Mesendoderm (in vitro differentiated cells): ENCODE data around the gene SKOR1.

ENCODE experiments used
- DNase-seq: peaks from one replicate; pipeline ENCODE4 v3.0.0; 2013
- H2AK5ac ChIP-seq: 2 replicates; pipeline ENCODE4 v1.6.1; 2013; ENCODE audit warnings: low read length, inconsistent platforms
- H2BK120ac ChIP-seq: 2 replicates; pipeline ENCODE4 v1.6.1; 2013; ENCODE audit warnings: low read depth, mild to moderate bottlenecking, low read length, moderate library complexity, mixed read lengths
- H2BK15ac ChIP-seq: replicated peaks from 2 replicates; pipeline ENCODE4 v1.6.1; 2013; ENCODE audit warnings: low read depth, mild to moderate bottlenecking, moderate library complexity
- H2BK5ac ChIP-seq: 2 replicates; pipeline ENCODE4 v1.6.1; 2013; ENCODE audit warnings: low read length, inconsistent platforms
- H3K18ac ChIP-seq: 2 replicates; pipeline ENCODE4 v1.6.1; 2013; ENCODE audit warnings: mild to moderate bottlenecking, low read length, mixed read lengths
- H3K23ac ChIP-seq: one replicate; pipeline ENCODE4 v1.6.1; 2013; ENCODE audit warnings: low read length
- H3K27ac ChIP-seq: 2 replicates; pipeline ENCODE4 v1.5.1; 2013; ENCODE audit warnings: low read depth, mild to moderate bottlenecking, inconsistent platforms, low read length, moderate library complexity
- H3K27me3 ChIP-seq: 2 replicates; pipeline ENCODE4 v1.6.1; 2013; ENCODE audit warnings: low read length, control low read depth, mild to moderate bottlenecking, inconsistent platforms; ENCODE audit not compliant: insufficient read depth, poor library complexity
- H3K36me3 ChIP-seq: 2 replicates; pipeline ENCODE4 v1.6.1; 2013; ENCODE audit warnings: low read length, inconsistent platforms; ENCODE audit not compliant: control insufficient read depth, insufficient read depth
- H3K4ac ChIP-seq: one replicate; pipeline ENCODE4 v1.6.1; 2013; ENCODE audit warnings: low read depth, mild to moderate bottlenecking, low read length, moderate library complexity
- H3K4me1 ChIP-seq: 2 replicates; pipeline ENCODE4 v1.6.1; 2013; ENCODE audit warnings: low read depth, low read length, inconsistent platforms; ENCODE audit not compliant: control insufficient read depth
- H3K4me2 ChIP-seq: 2 replicates; pipeline ENCODE4 v1.6.1; 2013; ENCODE audit warnings: low read length
- H3K4me3 ChIP-seq: 2 replicates; pipeline ENCODE4 v1.5.1; 2013; ENCODE audit warnings: mild to moderate bottlenecking, low read length
- H3K56ac ChIP-seq: one replicate; pipeline ENCODE4 v1.6.1; 2013; ENCODE audit warnings: low read length
- H3K79me1 ChIP-seq: 2 replicates; pipeline ENCODE4 v1.6.1; 2013; ENCODE audit warnings: low read length, inconsistent platforms
- H3K79me2 ChIP-seq: 2 replicates; pipeline ENCODE4 v1.6.1; 2013; ENCODE audit warnings: mild to moderate bottlenecking, low read length; ENCODE audit not compliant: control insufficient read depth, insufficient read depth
- H3K9ac ChIP-seq: 2 replicates; pipeline ENCODE4 v1.6.1; 2013; ENCODE audit warnings: low read length, inconsistent platforms
- H4K5ac ChIP-seq: one replicate; pipeline ENCODE4 v1.6.1; 2013; ENCODE audit warnings: low read length
- H4K8ac ChIP-seq: one replicate; pipeline ENCODE4 v1.6.1; 2013; ENCODE audit warnings: low read depth, mild to moderate bottlenecking, control low read depth, low read length, moderate library complexity
- WGBS: extraction: QIAGEN DNeasy Blood & Tissue Kit; methylation state at CpG from one replicate; pipeline ENCODE4 v1.1.7; 2013; ENCODE audit warnings: low lambda C conversion rate, missing lambda C conversion rate; ENCODE audit not compliant: insufficient coverage; ENCODE audit errors: extremely low coverage; 5-methylcytosine and 5-hydroxymethylcytosine counted together

SKOR1 gene

DNA sequence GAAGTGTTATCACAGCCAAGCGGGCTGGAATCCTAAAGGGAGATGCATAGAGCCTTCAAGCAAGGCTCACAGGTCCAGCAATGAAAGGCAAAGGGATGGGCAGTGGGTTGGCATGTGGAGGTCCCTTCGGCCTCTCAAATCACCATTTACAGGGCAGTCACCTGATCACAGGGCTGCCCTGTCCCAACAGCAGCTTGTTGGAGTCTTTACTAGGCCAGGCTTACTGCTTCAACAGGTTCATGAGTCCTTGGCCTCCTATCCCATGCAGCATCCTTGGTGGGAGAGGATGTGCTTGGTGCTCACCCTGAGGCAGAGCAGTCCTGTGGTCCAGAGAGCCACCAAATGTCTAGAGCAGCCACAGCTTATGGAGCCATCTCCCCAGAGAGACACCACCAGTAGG lies 24.2 kb upstream of the SKOR1 start:
- no peak overlapping the region for H3K27ac ChIP-seq
- no peak overlapping the region for H2AK5ac ChIP-seq
- no peak overlapping the region for H3K18ac ChIP-seq
- no peak overlapping the region for H3K56ac ChIP-seq
- no peaks in the 10 kb centered on the region for H3K27me3 ChIP-seq
- no peak overlapping the region for H3K4me3 ChIP-seq
- no peaks in the 10 kb centered on the region for H3K79me1 ChIP-seq
- no peaks in the 10 kb centered on the region for H3K36me3 ChIP-seq
- H3K4ac ChIP-seq = no peak overlapping the region
- no peak overlapping the region for H2BK15ac ChIP-seq
- H2BK5ac ChIP-seq = no peak overlapping the region
- H4K8ac ChIP-seq = no peak overlapping the region
- DNase-seq = no peak
- WGBS = no CpG with 5 or more reads among the region's 2 CpGs
- H3K4me1 ChIP-seq = peaks cover 8% of the 10 kb centered on the region
- H3K23ac ChIP-seq = no peak overlapping the region
- H3K79me2 ChIP-seq = no peaks in the 10 kb centered on the region
- no peak overlapping the region for H4K5ac ChIP-seq
- no peak overlapping the region for H3K9ac ChIP-seq
- no peak overlapping the region for H2BK120ac ChIP-seq
- H3K4me2 ChIP-seq = no peak overlapping the region

- Histone ChIP-seq H3K36me3 (no peaks in the 10 kb centered on the region), H2BK15ac (no peak overlapping the region), H2BK5ac (no peak overlapping the region), H3K4me3 (no peak overlapping the region), H3K56ac (no peak overlapping the region), H3K4me1 (peaks cover 6% of the 10 kb centered on the region), H3K18ac (no peak overlapping the region), H4K8ac (no peak overlapping the region), H2AK5ac (no peak overlapping the region), H3K27me3 (no peaks in the 10 kb centered on the region), H3K79me2 (no peaks in the 10 kb centered on the region), H3K9ac (no peak overlapping the region), H3K23ac (no peak overlapping the region), H3K79me1 (no peaks in the 10 kb centered on the region), H4K5ac (no peak overlapping the region), H3K4ac (no peak overlapping the region), H3K4me2 (no peak overlapping the region), H2BK120ac (no peak overlapping the region), H3K27ac (no peak overlapping the region)
- WGBS = no CpG with 5 or more reads among the region's 19 CpGs
- DNase-seq = no peak
Observed at GRCh38 chr15:67801926-67802914, 23.1 kb upstream of the SKOR1 start.

GRCh38 chr15:67803299-67803698 lies 22.0 kb upstream of the SKOR1 start:
- no peak overlapping the region for H4K8ac ChIP-seq
- H2BK15ac ChIP-seq = no peak overlapping the region
- no peaks in the 10 kb centered on the region for H3K79me1 ChIP-seq
- no peak overlapping the region for H3K4me2 ChIP-seq
- H3K56ac ChIP-seq = no peak overlapping the region
- DNase-seq = no peak
- H3K9ac ChIP-seq = no peak overlapping the region
- no peak overlapping the region for H3K18ac ChIP-seq
- no CpG with 5 or more reads among the region's 3 CpGs for WGBS
- no peak overlapping the region for H3K23ac ChIP-seq
- no peaks in the 10 kb centered on the region for H3K79me2 ChIP-seq
- H4K5ac ChIP-seq = no peak overlapping the region
- no peak overlapping the region for H2BK120ac ChIP-seq
- H3K27me3 ChIP-seq = no peaks in the 10 kb centered on the region
- H3K36me3 ChIP-seq = no peaks in the 10 kb centered on the region
- H3K4ac ChIP-seq = no peak overlapping the region
- H3K4me3 ChIP-seq = no peak overlapping the region
- peaks cover 6% of the 10 kb centered on the region for H3K4me1 ChIP-seq
- H3K27ac ChIP-seq = no peak overlapping the region
- no peak overlapping the region for H2AK5ac ChIP-seq
- no peak overlapping the region for H2BK5ac ChIP-seq

GRCh38 chr15:67803996-67804843 lies 21.1 kb upstream of the SKOR1 start:
- Histone ChIP-seq H3K4me3 (no peak overlapping the region), H3K18ac (no peak overlapping the region), H3K4me1 (peaks cover 6% of the 10 kb centered on the region), H2AK5ac (no peak overlapping the region), H3K27me3 (no peaks in the 10 kb centered on the region), H3K4ac (no peak overlapping the region), H3K9ac (no peak overlapping the region), H3K56ac (peak overlapping the region; percentile 27), H3K4me2 (no peak overlapping the region), H3K23ac (no peak overlapping the region), H4K8ac (no peak overlapping the region), H3K79me2 (no peaks in the 10 kb centered on the region), H2BK120ac (no peak overlapping the region), H3K79me1 (no peaks in the 10 kb centered on the region), H2BK5ac (no peak overlapping the region), H3K27ac (no peak overlapping the region), H4K5ac (no peak overlapping the region), H2BK15ac (no peak overlapping the region), H3K36me3 (no peaks in the 10 kb centered on the region)
- DNase-seq = peak; percentile 83
- WGBS = no CpG with 5 or more reads among the region's 27 CpGs

DNA sequence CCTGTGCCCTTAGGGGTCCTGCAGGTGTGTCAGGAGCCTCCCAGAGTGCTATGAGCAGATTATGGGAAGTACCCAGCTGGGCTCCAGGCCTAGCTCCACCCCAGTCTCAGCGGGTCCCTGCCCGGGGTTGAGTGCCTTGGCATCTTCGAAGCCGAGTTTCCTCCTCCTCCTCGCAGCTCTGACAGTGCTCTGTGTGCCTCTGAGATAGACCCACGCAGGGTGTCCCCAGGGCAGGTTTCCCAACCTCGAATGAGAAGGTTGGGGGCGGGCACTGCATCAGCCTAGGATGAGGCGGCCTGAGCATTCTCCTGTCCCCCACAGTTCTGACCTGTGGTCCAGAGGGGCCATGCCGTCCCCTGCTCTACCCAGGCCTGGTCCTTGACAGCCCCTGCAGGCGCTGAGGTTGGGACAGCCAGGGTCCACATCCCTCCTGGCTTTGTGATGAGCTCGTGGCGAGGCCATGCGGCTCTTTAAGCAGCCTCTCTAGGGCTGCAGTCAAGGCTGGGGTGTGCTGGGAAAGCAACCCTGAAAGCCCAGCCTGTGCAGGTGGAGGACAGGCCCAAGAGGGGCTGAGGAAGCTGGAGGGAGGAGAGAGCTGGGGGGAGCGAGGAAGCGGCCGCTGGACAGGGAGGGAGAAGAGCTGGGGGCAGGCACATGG lies 20.2 kb upstream of the SKOR1 start:
- H4K8ac ChIP-seq = no peak overlapping the region
- no peak overlapping the region for H3K56ac ChIP-seq
- H3K4ac ChIP-seq = no peak overlapping the region
- H3K79me1 ChIP-seq = no peaks in the 10 kb centered on the region
- H3K27ac ChIP-seq = no peak overlapping the region
- H3K4me2 ChIP-seq = no peak overlapping the region
- no peak overlapping the region for H3K4me3 ChIP-seq
- H2BK15ac ChIP-seq = no peak overlapping the region
- no peak overlapping the region for H2BK5ac ChIP-seq
- no CpG with 5 or more reads among the region's 17 CpGs for WGBS
- no peak overlapping the region for H4K5ac ChIP-seq
- H3K36me3 ChIP-seq = no peaks in the 10 kb centered on the region
- H2BK120ac ChIP-seq = no peak overlapping the region
- peaks cover 6% of the 10 kb centered on the region for H3K4me1 ChIP-seq
- DNase-seq = no peak
- H2AK5ac ChIP-seq = peak overlapping the region; percentile 33
- H3K27me3 ChIP-seq = no peaks in the 10 kb centered on the region
- H3K79me2 ChIP-seq = no peaks in the 10 kb centered on the region
- no peak overlapping the region for H3K9ac ChIP-seq
- H3K23ac ChIP-seq = peak overlapping the region; percentile 6
- H3K18ac ChIP-seq = no peak overlapping the region
